Neural cell (in vitro differentiated cells): ENCODE results near the gene NIPBL. TPM values are rescaled to one million over a fixed set of nuclear protein-coding genes. Genes with fewer than 3 reads are reported as not detected.

Experiments
- H2AFZ ChIP-seq: fragments of 200-600, 300-800 bp; sonication (generic), shearing (Covaris generic); 2 replicates; pipeline ENCODE4 v1.6.0; 2014; ENCODE audit warnings: low read depth, mild to moderate bottlenecking, antibody characterized with exemption, low read length, moderate library complexity
- H3F3A ChIP-seq: fragments of 200-600 bp; shearing (Covaris generic); 2 replicates; pipeline ENCODE4 v1.6.1; 2016; ENCODE audit warnings: mild to moderate bottlenecking, moderate library complexity, mixed read lengths, antibody characterized with exemption, low read length; ENCODE audit not compliant: insufficient read depth, poor library complexity, severe bottlenecking
- H3K27ac ChIP-seq: fragments of 200-600, 300-800 bp; sonication (generic), shearing (Covaris generic); 2 replicates; pipeline ENCODE4 v1.5.1; 2014; ENCODE audit warnings: mild to moderate bottlenecking, low read length, moderate library complexity
- H3K27me3 ChIP-seq: fragments of 300-800, 200-600 bp; sonication (generic), shearing (Covaris generic); 2 replicates; pipeline ENCODE4 v1.6.0; 2014; ENCODE audit warnings: mild to moderate bottlenecking, low read depth, low read length, moderate library complexity; ENCODE audit not compliant: insufficient read depth
- H3K36me3 ChIP-seq: fragments of 300-800, 200-600 bp; sonication (generic), shearing (Covaris generic); 2 replicates; pipeline ENCODE4 v1.5.1; 2014; ENCODE audit warnings: mild to moderate bottlenecking, antibody characterized with exemption, low read length, moderate library complexity; ENCODE audit not compliant: insufficient read depth
- H3K4me2 ChIP-seq: fragments of 300-800, 200-600 bp; sonication (generic), shearing (Covaris generic); 2 replicates; pipeline ENCODE4 v1.6.0; 2014; ENCODE audit warnings: mild to moderate bottlenecking, low read length
- H3K4me3 ChIP-seq: fragments of 300-800, 200-600 bp; sonication (generic), shearing (Covaris generic); 2 replicates; pipeline ENCODE4 v1.5.1; 2014; ENCODE audit warnings: mild to moderate bottlenecking, low read length, moderate library complexity
- H3K79me2 ChIP-seq: fragments of 200-600 bp; shearing (Covaris generic); replicated peaks from 2 replicates; pipeline ENCODE4 v1.6.0; 2014; ENCODE audit warnings: mild to moderate bottlenecking, low read length, moderate library complexity; ENCODE audit not compliant: insufficient read depth
- H3K9ac ChIP-seq: fragments of 300-800, 200-600 bp; sonication (generic), shearing (Covaris generic); 2 replicates; pipeline ENCODE4 v1.6.1; 2016; ENCODE audit warnings: mild to moderate bottlenecking, low read length, mixed read lengths
- H3K9me2 ChIP-seq: fragments of 200-600 bp; shearing (Covaris generic); 2 replicates; pipeline ENCODE4 v1.6.1; 2016; ENCODE audit warnings: mild to moderate bottlenecking, low read length, mixed read lengths; ENCODE audit not compliant: insufficient read depth
- H3K9me3 ChIP-seq: fragments of 200-600, 300-800 bp; sonication (generic), shearing (Covaris generic); 2 replicates; pipeline ENCODE4 v1.6.1; 2016; ENCODE audit warnings: mild to moderate bottlenecking, mixed run types, low read length, moderate library complexity, mixed read lengths
- H4K20me1 ChIP-seq: fragments of 200-600 bp; shearing (Covaris generic); 2 replicates; pipeline ENCODE4 v1.6.1; 2016; ENCODE audit warnings: mild to moderate bottlenecking, mixed run types; ENCODE audit not compliant: insufficient read depth
- EP300 ChIP-seq: fragments of 450-650 bp; conservative IDR thresholded peaks from 2 replicates; pipeline ENCODE4 v1.6.1; 2014; ENCODE audit warnings: antibody characterized with exemption, mild to moderate bottlenecking, moderate library complexity; ENCODE audit not compliant: poor library complexity, severe bottlenecking
- EZH2 ChIP-seq: fragments of 200-600, 300-800 bp; shearing (Covaris generic), sonication (generic); IDR thresholded peaks from 2 replicates; pipeline ENCODE4 v1.6.1; 2014; ENCODE audit warnings: antibody characterized with exemption, low read length, borderline replicate concordance, mild to moderate bottlenecking; ENCODE audit not compliant: insufficient read depth, poor library complexity, severe bottlenecking
- MXI1 ChIP-seq: fragments of 450-650 bp; conservative IDR thresholded peaks from 2 replicates; pipeline ENCODE4 v1.6.1; 2014; ENCODE audit warnings: antibody characterized with exemption, mild to moderate bottlenecking; ENCODE audit not compliant: poor library complexity, severe bottlenecking
- POLR2AphosphoS5 ChIP-seq: IDR thresholded peaks from 2 replicates; pipeline ENCODE4 v1.6.1; 2012
- RAD21 ChIP-seq: fragments of 450-650 bp; conservative IDR thresholded peaks from 2 replicates; pipeline ENCODE4 v1.6.1; 2014; ENCODE audit warnings: antibody characterized with exemption, mild to moderate bottlenecking, moderate library complexity
- REST ChIP-seq: IDR thresholded peaks from 2 replicates; pipeline ENCODE4 v1.6.1; 2012; ENCODE audit warnings: borderline replicate concordance
- SMC3 ChIP-seq: fragments of 450-650 bp; conservative IDR thresholded peaks from 2 replicates; pipeline ENCODE4 v1.6.1; 2014; ENCODE audit warnings: antibody characterized with exemption, mild to moderate bottlenecking, moderate library complexity; ENCODE audit not compliant: poor library complexity
- TAF1 ChIP-seq: IDR thresholded peaks from 2 replicates; pipeline ENCODE4 v1.6.1; 2012; ENCODE audit warnings: low read depth
- polyA plus RNA-seq: library from polyadenylated mRNA; depleted of rRNA; stranded (reverse); fragments of >200 nt; gene quantifications from 2 replicates; pipeline ENCODE4 v1.2.3, GENCODE V29; 2014

NIPBL gene
- polyA plus RNA-seq, 1 donor from 2014 or later: 27.5 TPM

- Histone ChIP-seq H3K9ac (no peak overlapping the region), H3K27me3 (no peaks in the 10 kb centered on the region), H3F3A (no peaks in the 10 kb centered on the region), H3K9me2 (no peaks in the 10 kb centered on the region), H2AFZ (no peak overlapping the region), H4K20me1 (no peaks in the 10 kb centered on the region), H3K79me2 (peaks cover 96% of the 10 kb centered on the region), H3K9me3 (no peaks in the 10 kb centered on the region), H3K4me3 (no peak overlapping the region), H3K4me2 (no peak overlapping the region), H3K36me3 (no peaks in the 10 kb centered on the region), H3K27ac (no peak overlapping the region)
- TF ChIP-seq EZH2 (no peak), RAD21 (no peak), TAF1 (no peak)
Measured at GRCh38 chr5:36948041-36948440, 71.5 kb downstream of the NIPBL start.

- H3K27me3 ChIP-seq: no peaks in the 10 kb centered on the region
- no peak overlapping the region for H3K9ac ChIP-seq
- H3K9me3 ChIP-seq: no peaks in the 10 kb centered on the region
- H3K4me2 ChIP-seq: no peak overlapping the region
- H3K36me3 ChIP-seq: no peaks in the 10 kb centered on the region
- H3F3A ChIP-seq: no peaks in the 10 kb centered on the region
- TF ChIP-seq MXI1 (no peak), EP300 (no peak), REST (no peak), SMC3 (no peak), EZH2 (no peak), POLR2AphosphoS5 (no peak), RAD21 (no peak), TAF1 (no peak)
- H3K79me2 ChIP-seq: peaks cover 90% of the 10 kb centered on the region
- no peak overlapping the region for H3K27ac ChIP-seq
- H2AFZ ChIP-seq: no peak overlapping the region
- H3K9me2 ChIP-seq: no peaks in the 10 kb centered on the region
- H4K20me1 ChIP-seq: no peaks in the 10 kb centered on the region
- no peak overlapping the region for H3K4me3 ChIP-seq
Measured at GRCh38 chr5:36948650-36949049, 72.1 kb downstream of the NIPBL start.

- Histone ChIP-seq H2AFZ (no peak overlapping the region), H3K4me3 (no peak overlapping the region), H3K9me3 (no peaks in the 10 kb centered on the region), H3K79me2 (peaks cover 80% of the 10 kb centered on the region), H3F3A (no peaks in the 10 kb centered on the region), H3K4me2 (no peak overlapping the region), H3K9me2 (no peaks in the 10 kb centered on the region), H3K27ac (no peak overlapping the region), H3K9ac (no peak overlapping the region), H3K27me3 (no peaks in the 10 kb centered on the region), H3K36me3 (no peaks in the 10 kb centered on the region), H4K20me1 (no peaks in the 10 kb centered on the region)
- TF ChIP-seq TAF1 (no peak), REST (no peak), MXI1 (no peak), EZH2 (no peak), RAD21 (no peak), SMC3 (no peak), POLR2AphosphoS5 (no peak)
Measured at GRCh38 chr5:36949593-36949992, 73.0 kb downstream of the NIPBL start.
